H1 (cell line): ENCODE measurements around the gene TMEM30A. TPM values are rescaled to one million over a fixed set of nuclear protein-coding genes. Genes with fewer than 3 reads are reported as not detected.

ENCODE experiments used
- CTCF ChIA-PET: fragments of 300-600 bp; sonication (Branson Sonifier 250); formaldehyde crosslinking; loops from one replicate; lab custom pipeline; 2021; ENCODE audit not compliant: partially characterized antibody; lab: Charles Lee
- POLR2A ChIA-PET: fragments of 300-600 bp; sonication (Branson Sonifier 250); formaldehyde crosslinking; loops from one replicate; lab custom pipeline; 2021; ENCODE audit warnings: inconsistent platforms; ENCODE audit not compliant: partially characterized antibody; lab: Charles Lee
- DNase-seq, 2 experiments: peaks; one replicate each; pipeline versions ENCODE4 v3.0.0 to v3.0.0-alpha.2; 2010 to 2022; ENCODE audit warnings: low spot score in 2 of 2, low read depth in 1 of 2, mixed read lengths in 1 of 2
- FAIRE-seq: peaks from 2 replicates; lab custom pipeline; 2011; peaks lifted over from hg19 to GRCh38; lab: Jason Lieb, UNC
- H2AFZ ChIP-seq: 2 replicates; pipeline ENCODE4 v1.8.1; 2012; ENCODE audit warnings: low read length, inconsistent platforms
- H2AK5ac ChIP-seq: 2 replicates; pipeline ENCODE4 v1.6.1; 2013; ENCODE audit warnings: low read depth, low read length
- H2BK120ac ChIP-seq: replicated peaks from 2 replicates; pipeline ENCODE3; 2013; ENCODE audit warnings: low read depth, low read length, inconsistent platforms
- H2BK12ac ChIP-seq: 2 replicates; pipeline ENCODE4 v1.6.1; 2013; ENCODE audit warnings: low read depth, low read length
- H2BK15ac ChIP-seq: 2 replicates; pipeline ENCODE4 v1.6.1; 2013; ENCODE audit warnings: low read length
- H2BK20ac ChIP-seq: 2 replicates; pipeline ENCODE4 v1.6.1; 2013; ENCODE audit warnings: low read length
- H2BK5ac ChIP-seq: 2 replicates; pipeline ENCODE4 v1.6.1; 2013; ENCODE audit warnings: low read depth, low read length
- H3K14ac ChIP-seq: 2 replicates; pipeline ENCODE4 v1.6.1; 2013; ENCODE audit warnings: inconsistent platforms; ENCODE audit not compliant: insufficient read length
- H3K18ac ChIP-seq: 2 replicates; pipeline ENCODE4 v1.6.1; 2013; ENCODE audit warnings: low read length; ENCODE audit errors: extremely low read depth
- H3K23ac ChIP-seq: 2 replicates; pipeline ENCODE4 v1.6.1; 2013; ENCODE audit warnings: inconsistent platforms; ENCODE audit not compliant: insufficient read length
- H3K23me2 ChIP-seq: 2 replicates; pipeline ENCODE4 v1.6.1; 2013; ENCODE audit warnings: low read depth, low read length
- H3K27ac ChIP-seq: 2 replicates; pipeline ENCODE4 v1.6.1; 2011; ENCODE audit warnings: low read depth, low read length, inconsistent platforms
- H3K27me3 ChIP-seq, 4 experiments: replicated peaks in 1 of 4; 1 replicate in 1 of 4; 2 replicates in 3 of 4; pipeline versions ENCODE4 v1.6.1 to v1.8.1; 2011 to 2013; ENCODE audit warnings: low read length in 3 of 4, mild to moderate bottlenecking in 3 of 4, inconsistent platforms in 2 of 4, mixed read lengths in 2 of 4, moderate library complexity in 1 of 4; ENCODE audit not compliant: control insufficient read depth in 3 of 4, insufficient read depth in 3 of 4; ENCODE audit errors: extremely low read depth in 1 of 4
- H3K36me3 ChIP-seq, 4 experiments: 2 replicates each; pipeline versions ENCODE4 v1.6.1 to v1.8.1; 2011 to 2013; ENCODE audit warnings: mild to moderate bottlenecking in 4 of 4, low read length in 3 of 4, moderate library complexity in 2 of 4, control low read depth in 1 of 4, inconsistent platforms in 1 of 4; ENCODE audit not compliant: insufficient read depth in 4 of 4, control insufficient read depth in 2 of 4
- H3K4ac ChIP-seq: replicated peaks from 2 replicates; pipeline ENCODE3; 2013; ENCODE audit warnings: low read length, low read depth, mixed read lengths, inconsistent platforms; ENCODE audit not compliant: insufficient read length
- H3K4me1 ChIP-seq, 4 experiments: replicated peaks in 1 of 4; 1 replicate in 1 of 4; 2 replicates in 3 of 4; pipeline versions ENCODE4 v1.6.1 to v1.8.1; 2011 to 2013; ENCODE audit warnings: low read length in 3 of 4, inconsistent platforms in 2 of 4, mixed read lengths in 1 of 4; ENCODE audit not compliant: insufficient read depth in 4 of 4, control insufficient read depth in 3 of 4
- H3K4me2 ChIP-seq, 2 experiments: 2 replicates each; pipeline versions ENCODE4 v1.6.1 to v1.8.1; 2011 to 2013; ENCODE audit warnings: low read depth in 2 of 2, low read length in 2 of 2, control low read depth in 1 of 2, inconsistent platforms in 1 of 2, mild to moderate bottlenecking in 1 of 2; ENCODE audit not compliant: insufficient read depth in 1 of 2
- H3K4me3 ChIP-seq, 4 experiments: fragments of 200-600, 300-600 bp in 1 of 4; sonication (generic), shearing (Covaris generic), sonication (Bioruptor Twin) in 1 of 4; 2 replicates each; pipeline versions ENCODE4 v1.5.1 to v1.8.1; 2011 to 2016; ENCODE audit warnings: low read length in 4 of 4, low read depth in 3 of 4, control low read depth in 2 of 4, inconsistent platforms in 2 of 4, mild to moderate bottlenecking in 2 of 4, mixed read lengths in 1 of 4, moderate library complexity in 1 of 4; ENCODE audit not compliant: insufficient read depth in 2 of 4; ENCODE audit errors: extremely low read depth in 1 of 4
- H3K56ac ChIP-seq: replicated peaks from 2 replicates; pipeline ENCODE3; 2013; ENCODE audit warnings: low read depth, mild to moderate bottlenecking, mixed read lengths, low read length, inconsistent platforms; ENCODE audit not compliant: insufficient read length
- H3K79me1 ChIP-seq: 2 replicates; pipeline ENCODE4 v1.6.1; 2013; ENCODE audit warnings: low read depth, low read length, control low read depth
- H3K79me2 ChIP-seq, 2 experiments: 2 replicates each; pipeline versions ENCODE4 v1.6.1 to v1.8.1; 2012 to 2013; ENCODE audit warnings: low read length in 2 of 2, mild to moderate bottlenecking in 2 of 2, inconsistent platforms in 1 of 2; ENCODE audit not compliant: insufficient read depth in 2 of 2, control insufficient read depth in 1 of 2
- H3K9ac ChIP-seq, 4 experiments: replicated peaks in 1 of 4; 1 replicate in 1 of 4; 2 replicates in 3 of 4; pipeline versions ENCODE4 v1.6.1 to v1.8.1; 2011 to 2013; ENCODE audit warnings: low read depth in 3 of 4, low read length in 3 of 4, control low read depth in 2 of 4, mild to moderate bottlenecking in 2 of 4, moderate library complexity in 2 of 4, inconsistent platforms in 1 of 4; ENCODE audit errors: extremely low read depth in 1 of 4
- H3K9me3 ChIP-seq, 2 experiments: 2 replicates each; pipeline versions ENCODE4 v1.6.1 to v1.8.1; 2012 to 2013; ENCODE audit warnings: mild to moderate bottlenecking in 2 of 2, moderate library complexity in 2 of 2, control low read depth in 1 of 2, inconsistent platforms in 1 of 2, low read depth in 1 of 2, low read length in 1 of 2, mixed read lengths in 1 of 2; ENCODE audit not compliant: insufficient read depth in 2 of 2
- H4K20me1 ChIP-seq, 2 experiments: replicated peaks in 1 of 2; 2 replicates each; pipeline versions ENCODE3 to v1.8.1; 2011 to 2013; ENCODE audit warnings: inconsistent platforms in 2 of 2, low read length in 2 of 2, mild to moderate bottlenecking in 1 of 2; ENCODE audit not compliant: insufficient read depth in 2 of 2, control insufficient read depth in 1 of 2
- H4K5ac ChIP-seq: 2 replicates; pipeline ENCODE4 v1.6.1; 2013; ENCODE audit warnings: low read length, low read depth, mixed read lengths, inconsistent platforms; ENCODE audit not compliant: insufficient read length
- H4K8ac ChIP-seq: 2 replicates; pipeline ENCODE4 v1.8.0; 2013; ENCODE audit warnings: mild to moderate bottlenecking, moderate library complexity, low read length, inconsistent platforms; ENCODE audit not compliant: insufficient read depth; ENCODE audit errors: extremely low read depth
- H4K91ac ChIP-seq: replicated peaks from 2 replicates; pipeline ENCODE3; 2013; ENCODE audit warnings: low read length, mixed read lengths, inconsistent platforms; ENCODE audit not compliant: insufficient read length
- E2F6 ChIP-seq: IDR thresholded peaks from 2 replicates; pipeline ENCODE4 v1.6.1; 2012; ENCODE audit warnings: inconsistent platforms
- EP300 ChIP-seq, 2 experiments: IDR thresholded peaks; 1 replicate in 1 of 2; 2 replicates in 1 of 2; pipeline ENCODE4 v1.6.1; 2011 to 2012; ENCODE audit warnings: low read depth in 2 of 2, low read length in 2 of 2, mild to moderate bottlenecking in 2 of 2, borderline replicate concordance in 1 of 2, inconsistent platforms in 1 of 2, moderate library complexity in 1 of 2
- GTF2F1 ChIP-seq: IDR thresholded peaks from 2 replicates; pipeline ENCODE4 v1.6.1; 2012; ENCODE audit warnings: low read depth, low read length, improper control_type of control experiment, borderline replicate concordance
- JUN ChIP-seq: IDR thresholded peaks from 2 replicates; pipeline ENCODE4 v1.6.1; 2011; ENCODE audit warnings: low read depth, mild to moderate bottlenecking, improper control_type of control experiment, low read length
- KDM5A ChIP-seq: fragments of 200-600 bp; IDR thresholded peaks from 2 replicates; pipeline ENCODE4 v1.7.1; 2012; ENCODE audit warnings: mild to moderate bottlenecking, low read length, inconsistent platforms, mixed read lengths
- PHF8 ChIP-seq: fragments of 200-600 bp; sonication (generic); conservative IDR thresholded peaks from 2 replicates; pipeline ENCODE4 v1.7.1; 2012; ENCODE audit warnings: low read depth, mild to moderate bottlenecking, inconsistent platforms, low read length, moderate library complexity
- POLR2A ChIP-seq, 2 experiments: IDR thresholded peaks; 1 replicate in 1 of 2; 2 replicates in 1 of 2; pipeline ENCODE4 v1.6.1; 2011; ENCODE audit warnings: low read depth in 2 of 2, low read length in 2 of 2, mild to moderate bottlenecking in 2 of 2; ENCODE audit errors: control extremely low read depth in 1 of 2
- SP4 ChIP-seq: IDR thresholded peaks from 2 replicates; pipeline ENCODE4 v1.6.1; 2012; ENCODE audit warnings: low read length, inconsistent platforms
- SRF ChIP-seq: IDR thresholded peaks from 2 replicates; pipeline ENCODE4 v1.6.1; 2011; ENCODE audit warnings: mild to moderate bottlenecking, low read depth, low read length, moderate library complexity
- TBP ChIP-seq: IDR thresholded peaks from 2 replicates; pipeline ENCODE4 v1.6.1; 2011; ENCODE audit warnings: low read depth, low read length, improper control_type of control experiment
- USF2 ChIP-seq: IDR thresholded peaks from 2 replicates; pipeline ENCODE4 v1.6.1; 2011; ENCODE audit warnings: low read length, improper control_type of control experiment
- polyA plus RNA-seq, 7 experiments: library from polyadenylated mRNA; depleted of rRNA in 3 of 7; stranded (reverse) in 5 of 7; unstranded in 2 of 7; fragments of >200 nt in 5 of 7; fragments of 200-250 nt in 2 of 7; gene quantifications; 1 replicate in 5 of 7; 2 replicates in 1 of 7; 4 replicates in 1 of 7; pipeline versions ENCODE4 v1.2.1 to v1.2.3, GENCODE V29; 2011 to 2013; ENCODE audit warnings: missing spikeins in 2 of 7, mixed read lengths in 2 of 7
- total RNA-seq: library from RNA; stranded (reverse); fragmentation: NEBNext Ultra II Directional; extraction: Animal tissue kit (Norgen Biotek cat#: 25700); gene quantifications from 2 replicates; pipeline ENCODE4 v1.2.1, GENCODE V29; 2021

The TMEM30A gene
- total and polyA plus RNA-seq, 2 of the 8 experiments (the other 6 are each of a cell fraction or from before 2014, with no cell fraction given): 10.5 to 71.0 TPM

GRCh38 chr6:75315978-75316377, 31.4 kb upstream of the TMEM30A start:
- Histone ChIP-seq H3K36me3 (peaks cover 0 to 7% (median 0%) of the 10 kb centered on the region in 4 experiments; a peak in 2 of 8 replicates), H3K4me3 (no peak overlapping the region), H3K14ac (no peak overlapping the region), H2BK12ac (no peak overlapping the region), H3K27ac (no peak overlapping the region), H3K9me3 (no peaks in the 10 kb centered on the region), H2BK20ac (no peak overlapping the region), H2BK5ac (no peak overlapping the region), H3K4ac (no peak overlapping the region), H3K4me2 (no peak overlapping the region), H2BK120ac (no peak overlapping the region), H4K20me1 (no peaks in the 10 kb centered on the region), H4K5ac (no peak overlapping the region), H2BK15ac (no peak overlapping the region), H3K56ac (no peak overlapping the region), H2AFZ (no peak overlapping the region), H2AK5ac (no peak overlapping the region), H3K79me2 (no peaks in the 10 kb centered on the region), H3K9ac (no peak overlapping the region), H3K79me1 (no peaks in the 10 kb centered on the region), H4K8ac (no peak overlapping the region), H4K91ac (no peak overlapping the region), H3K27me3 (no peaks in the 10 kb centered on the region), H3K23me2 (no peaks in the 10 kb centered on the region), H3K18ac (no peak overlapping the region), H3K4me1 (peaks cover 0 to 4% (median 1%) of the 10 kb centered on the region in 4 experiments; a peak in 3 of 7 replicates), H3K23ac (no peak overlapping the region)
- FAIRE-seq (no peak), DNase-seq (no peak)
- TF ChIP-seq PHF8 (no peak), POLR2A (IDR thresholded peaks at IDR 0.05; ENCODE audit: control extremely low read depth in 1 of 2, low read depth in 2 of 2, low read length in 2 of 2) (no peak), SP4 (no peak), JUN (no peak), SRF (no peak), USF2 (no peak), KDM5A (no peak), E2F6 (no peak), TBP (no peak), GTF2F1 (no peak), EP300 (IDR thresholded peaks at IDR 0.05; ENCODE audit: borderline replicate concordance in 1 of 2, low read depth in 2 of 2, low read length in 2 of 2) (no peak)
- ChIA-PET CTCF (interaction anchor here (0.6 to 2.7 kb wide), 4 partner anchors 15 to 304 kb away, joined by 3 to 12 read pairs (median 4); no protein-coding TSS in a partner anchor), POLR2A (interaction anchor here (1.1 kb wide), 1 partner anchor 11 kb away, joined by 4 read pairs; no protein-coding TSS in a partner anchor)
